Measurements from ENCODE around the gene DNAH2.

DNA sequence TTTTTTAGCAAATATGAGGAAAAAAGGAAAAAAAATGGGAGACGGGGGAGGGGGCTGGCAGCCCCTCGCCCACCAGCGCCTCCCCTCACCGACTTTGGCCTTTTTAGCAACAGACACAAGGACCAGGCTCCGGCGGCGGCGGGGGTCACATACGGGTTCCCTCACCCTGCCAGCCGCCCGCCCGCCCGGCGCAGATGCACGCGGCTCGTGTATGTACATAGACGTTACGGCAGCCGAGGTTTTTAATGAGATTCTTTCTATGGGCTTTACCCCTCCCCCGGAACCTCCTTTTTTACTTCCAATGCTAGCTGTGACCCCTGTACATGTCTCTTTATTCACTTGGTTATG is 136.1 kb downstream of the DNAH2 start:
- TF ChIP-seq, protein P1, sequence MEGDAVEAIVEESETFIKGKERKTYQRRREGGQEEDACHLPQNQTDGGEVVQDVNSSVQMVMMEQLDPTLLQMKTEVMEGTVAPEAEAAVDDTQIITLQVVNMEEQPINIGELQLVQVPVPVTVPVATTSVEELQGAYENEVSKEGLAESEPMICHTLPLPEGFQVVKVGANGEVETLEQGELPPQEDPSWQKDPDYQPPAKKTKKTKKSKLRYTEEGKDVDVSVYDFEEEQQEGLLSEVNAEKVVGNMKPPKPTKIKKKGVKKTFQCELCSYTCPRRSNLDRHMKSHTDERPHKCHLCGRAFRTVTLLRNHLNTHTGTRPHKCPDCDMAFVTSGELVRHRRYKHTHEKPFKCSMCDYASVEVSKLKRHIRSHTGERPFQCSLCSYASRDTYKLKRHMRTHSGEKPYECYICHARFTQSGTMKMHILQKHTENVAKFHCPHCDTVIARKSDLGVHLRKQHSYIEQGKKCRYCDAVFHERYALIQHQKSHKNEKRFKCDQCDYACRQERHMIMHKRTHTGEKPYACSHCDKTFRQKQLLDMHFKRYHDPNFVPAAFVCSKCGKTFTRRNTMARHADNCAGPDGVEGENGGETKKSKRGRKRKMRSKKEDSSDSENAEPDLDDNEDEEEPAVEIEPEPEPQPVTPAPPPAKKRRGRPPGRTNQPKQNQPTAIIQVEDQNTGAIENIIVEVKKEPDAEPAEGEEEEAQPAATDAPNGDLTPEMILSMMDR (conservative IDR thresholded peaks at IDR 0.05; ENCODE audit: low read length), result no peak
- TF ChIP-seq EZH2phosphoT487 (IDR thresholded peaks at IDR 0.05; ENCODE audit: borderline replicate concordance), result no peak
